OCI-M2 (cell line): ENCODE data around the gene CEP78.
"Not testable (repeated sequence)": the region's sequence is repeated elsewhere in the genome, so short reads cannot be mapped to it uniquely, and the experiment has no call there.

Experiments
- DNase-seq: peaks from one replicate; lab custom pipeline; 2025; ENCODE audit not compliant: unreplicated experiment; lab: John Stamatoyannopoulos, UW

The CEP78 gene

DNA sequence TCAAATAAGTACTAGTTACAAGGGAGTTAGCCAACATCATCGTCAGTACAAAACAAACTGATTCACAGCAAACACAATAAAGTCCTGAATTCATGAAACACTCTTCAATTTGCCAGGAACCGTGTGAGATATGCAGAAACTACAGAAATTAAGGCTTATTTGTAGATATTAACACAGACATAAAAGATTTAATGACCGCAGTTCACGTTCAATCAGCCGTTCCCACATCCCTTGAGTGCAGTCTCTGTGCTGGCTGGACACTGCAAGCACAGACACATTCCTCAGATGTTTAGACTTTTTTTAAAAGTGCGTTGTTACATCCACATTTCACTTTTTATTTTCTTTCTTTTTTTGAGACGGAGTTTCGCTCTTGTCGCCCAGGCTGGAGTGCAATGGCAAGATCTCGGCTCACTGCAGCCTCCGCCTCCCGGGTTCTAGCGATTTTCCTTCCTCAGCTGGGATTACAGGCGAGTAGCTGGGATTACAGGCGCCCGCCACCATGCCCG, 566 bp upstream of the CEP78 start:
- DNase-seq, result no peak

DNA sequence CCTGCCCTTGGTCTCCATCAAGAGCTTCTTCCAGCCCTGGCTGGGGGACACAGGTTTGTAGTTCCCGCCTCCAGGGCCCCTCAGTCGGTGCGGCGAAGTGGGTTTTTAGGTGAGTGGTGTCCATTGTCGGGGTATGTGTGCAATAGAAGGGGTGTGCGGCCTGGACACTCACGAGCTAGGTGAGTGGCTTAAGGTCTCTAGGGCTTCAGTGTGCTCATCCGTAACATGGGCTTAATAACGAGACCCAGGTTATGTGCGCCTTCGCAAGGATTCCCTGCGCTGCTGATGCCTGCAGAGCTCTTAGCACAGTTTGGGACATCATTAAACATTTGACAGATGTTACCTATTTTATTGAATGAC, 656 bp downstream of the CEP78 start:
- DNase-seq, result no peak

DNA sequence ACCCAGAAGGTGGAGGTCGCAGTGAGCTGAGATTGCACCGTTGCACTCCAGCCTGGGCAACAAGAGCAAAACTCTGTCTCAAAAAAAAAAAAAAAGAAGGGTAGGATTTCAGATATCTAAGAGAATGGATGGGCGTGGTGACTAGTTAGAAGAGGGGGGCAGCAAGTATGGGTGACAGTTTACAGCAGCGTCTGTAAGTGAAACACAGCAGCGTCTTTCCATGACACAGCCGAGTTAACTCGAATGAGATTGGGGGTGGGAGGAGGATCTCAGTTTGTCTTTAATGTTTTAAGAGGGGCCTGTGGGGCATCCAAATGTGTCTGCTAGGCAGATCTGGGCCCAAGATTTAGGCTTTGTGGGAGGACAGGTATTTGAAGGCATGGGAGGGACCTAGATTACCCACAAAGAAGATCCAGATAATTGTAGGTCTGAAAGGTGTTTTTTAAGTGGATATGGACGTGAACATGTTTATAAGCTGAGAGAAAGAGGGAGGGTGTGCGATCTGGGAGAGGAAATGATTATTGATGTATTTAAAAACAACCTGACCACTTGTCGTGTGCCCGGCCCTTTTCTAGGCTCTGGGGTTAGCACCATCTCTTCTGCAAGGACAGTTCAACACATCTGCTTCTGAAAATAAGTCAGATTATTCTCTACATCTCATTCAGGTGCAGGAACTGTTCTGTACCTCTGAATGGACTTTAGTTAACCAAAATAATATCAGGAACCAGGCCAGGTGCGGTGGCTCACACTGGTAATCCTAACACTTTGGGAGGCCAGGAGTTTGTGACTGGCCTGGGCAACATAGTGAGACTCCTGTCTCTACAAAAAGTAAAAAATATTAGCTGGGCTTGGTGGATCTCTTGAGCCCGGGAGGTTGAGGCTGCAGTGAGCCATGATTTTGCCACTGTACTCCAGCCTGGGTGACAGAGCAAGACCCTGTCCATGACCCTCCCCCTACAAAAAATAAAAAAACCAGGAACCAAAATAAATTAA, 2.5 kb downstream of the CEP78 start:
- no peak for DNase-seq

DNA sequence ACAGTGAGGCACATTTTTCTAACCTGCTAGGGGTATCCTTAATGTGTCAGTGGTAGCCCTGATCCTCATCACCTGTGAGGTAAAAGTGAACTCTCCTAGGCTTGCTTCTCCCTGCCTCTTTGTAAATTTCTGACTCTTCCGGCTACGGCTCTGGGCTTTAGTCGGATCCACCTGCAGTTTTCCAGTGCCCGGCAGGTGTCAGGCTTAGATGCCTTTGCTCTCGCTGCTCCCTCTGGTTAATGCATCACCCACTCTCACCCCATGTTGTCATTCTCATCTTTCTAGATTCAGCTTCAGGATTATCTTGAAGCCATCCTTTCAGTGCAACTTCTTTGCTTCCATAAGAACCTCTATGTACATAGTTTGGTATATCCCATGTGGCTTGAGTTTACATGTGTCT, 3.6 kb downstream of the CEP78 start:
- DNase-seq, result no peak

- DNase-seq, result no peak
Measured at GRCh38 chr9:78242041-78242440, 6.2 kb downstream of the CEP78 start.

- no peak for DNase-seq
Measured at GRCh38 chr9:78243130-78243529, 7.3 kb downstream of the CEP78 start.

GRCh38 chr9:78245401-78245800, 9.5 kb downstream of the CEP78 start:
- DNase-seq, result no peak

DNA sequence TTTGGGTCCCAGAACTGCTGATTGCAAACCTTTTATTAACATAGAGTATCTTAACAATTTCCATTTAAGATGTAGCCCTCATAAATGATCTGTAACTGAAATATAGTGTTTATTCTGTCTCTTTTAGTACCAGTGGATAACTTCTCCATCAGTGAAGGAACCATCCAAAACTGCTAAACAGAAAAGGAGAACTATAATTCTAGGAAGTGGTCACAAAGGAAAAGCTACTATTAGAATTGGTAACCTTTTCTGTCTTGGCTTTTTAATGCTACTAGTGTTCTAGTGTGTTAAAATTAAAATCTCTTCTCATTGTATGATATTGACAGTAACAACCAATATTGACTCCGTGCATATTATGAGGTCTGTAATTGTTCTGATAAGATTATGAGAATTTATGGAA, 12.8 kb downstream of the CEP78 start:
- no peak for DNase-seq

DNA sequence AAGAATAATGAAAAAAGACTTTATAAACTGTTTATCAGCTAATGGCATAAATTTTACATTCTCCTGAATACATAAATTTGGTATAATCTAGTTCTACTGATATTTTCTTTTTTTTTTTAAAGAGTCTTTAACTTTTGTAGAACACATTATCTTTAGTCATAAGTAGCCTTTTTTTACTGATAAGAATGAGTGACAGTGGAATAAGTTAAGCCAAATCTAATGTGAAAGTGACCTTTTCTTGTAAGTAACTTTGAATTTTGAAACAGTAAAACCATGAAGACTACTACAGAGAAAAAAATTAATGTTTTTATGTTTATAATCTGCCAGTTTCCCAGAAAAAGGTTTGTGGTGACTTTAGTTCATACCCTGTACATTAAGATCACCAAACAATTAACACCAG, 13.7 kb downstream of the CEP78 start:
- DNase-seq, result no peak

DNA sequence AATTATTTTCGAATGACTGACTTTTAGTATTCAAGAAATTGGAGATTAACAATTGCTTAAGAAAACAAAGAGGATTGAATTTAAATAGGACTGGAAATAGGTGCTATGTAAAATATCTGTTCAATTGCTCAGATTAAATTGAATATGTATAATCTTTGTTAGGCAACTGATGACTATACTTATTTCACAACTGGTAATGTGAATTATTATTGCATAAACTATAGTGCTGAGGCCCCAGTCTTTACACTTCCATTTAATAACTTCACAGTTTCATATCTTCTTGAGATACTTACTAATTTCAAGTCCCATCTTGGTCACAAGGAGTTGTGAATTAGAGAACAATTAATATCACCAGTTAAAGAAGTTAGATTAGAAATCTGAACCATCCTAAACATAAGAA, 16.7 kb downstream of the CEP78 start:
- no peak for DNase-seq

DNA sequence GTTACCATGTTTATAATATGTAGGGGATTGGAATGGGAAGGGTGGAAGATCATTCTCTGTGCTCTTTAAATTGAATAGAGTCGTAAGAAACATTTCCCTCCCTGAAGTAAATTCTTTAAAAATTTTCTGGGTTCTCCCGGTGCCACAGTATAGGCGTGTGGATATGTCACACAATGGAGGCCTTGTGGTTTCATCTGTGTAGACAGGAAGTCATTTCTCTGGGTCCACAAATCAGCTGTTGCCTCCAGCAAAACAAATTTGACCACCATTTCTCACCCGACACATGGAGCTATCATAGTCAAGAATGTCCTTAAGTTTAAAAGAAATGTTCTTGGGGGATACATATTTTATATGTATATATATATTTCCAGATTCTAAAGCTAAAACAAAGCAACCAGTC, 17.4 kb downstream of the CEP78 start:
- DNase-seq, result no peak

- DNase-seq, result no peak
Measured at GRCh38 chr9:78261403-78262001, 25.6 kb downstream of the CEP78 start.

DNA sequence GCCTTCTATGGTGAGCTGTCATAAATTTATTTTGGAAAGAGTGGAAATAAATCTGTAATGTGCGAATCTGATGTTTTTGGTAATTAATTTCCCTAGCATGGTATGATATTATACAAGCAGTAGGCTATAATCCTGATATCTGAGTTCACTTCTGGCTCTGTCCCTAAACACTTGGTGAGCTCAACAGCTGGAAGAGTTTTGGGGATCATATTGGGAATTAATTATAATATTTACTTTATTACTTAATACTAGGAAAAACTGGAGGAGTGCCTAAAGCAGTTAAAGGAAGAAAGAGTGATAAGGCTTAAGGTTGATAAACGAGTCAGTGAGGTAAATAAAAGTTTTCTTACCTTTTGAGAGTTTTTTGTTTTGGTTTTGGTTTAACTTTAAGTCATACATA, 26.8 kb downstream of the CEP78 start:
- DNase-seq, result no peak

DNA sequence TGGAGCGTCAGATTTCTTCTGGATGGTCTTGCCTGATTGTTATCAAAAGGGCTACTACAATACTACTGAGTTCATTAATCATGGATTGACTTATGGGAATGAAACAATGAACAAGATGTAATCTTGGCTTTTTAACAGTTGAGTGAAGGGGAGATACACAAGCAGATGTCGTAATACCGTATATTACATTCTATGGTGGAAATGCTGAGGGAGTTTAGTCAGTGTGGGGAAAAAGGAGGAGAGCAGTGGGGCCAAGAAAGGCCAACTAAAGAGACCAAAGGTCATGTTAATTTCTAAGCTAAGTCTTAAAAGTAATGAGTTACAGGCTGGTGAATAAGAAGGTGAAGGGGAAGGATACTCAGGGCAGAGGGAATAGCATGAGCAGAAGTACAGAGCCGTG, 32.0 kb downstream of the CEP78 start:
- DNase-seq, result no peak

- no peak for DNase-seq
Measured at GRCh38 chr9:78269784-78270183, 33.9 kb downstream of the CEP78 start.

GRCh38 chr9:78272307-78272706, 36.4 kb downstream of the CEP78 start:
- no peak for DNase-seq

DNA sequence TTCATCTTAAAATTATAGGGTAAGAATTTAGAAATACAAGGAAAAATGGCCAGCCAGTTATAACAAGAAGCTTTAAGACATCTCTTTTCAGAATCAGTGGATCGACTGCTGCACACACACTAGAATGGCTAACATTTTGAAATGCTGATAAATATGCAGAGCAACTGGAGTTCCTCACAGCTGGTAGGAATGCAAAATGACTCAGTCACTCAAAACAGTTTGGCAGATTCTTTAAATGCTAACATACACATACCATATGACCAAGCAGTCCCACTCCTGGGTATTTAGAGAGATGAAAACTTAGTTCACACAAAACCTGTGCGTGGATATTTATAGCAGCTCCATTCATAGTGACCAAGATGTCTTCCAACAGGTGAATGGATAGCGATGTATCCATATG, 37.9 kb downstream of the CEP78 start:
- DNase-seq, result no peak

- no peak for DNase-seq
Measured at GRCh38 chr9:78278177-78278777, 42.4 kb downstream of the CEP78 start.

GRCh38 chr9:78278801-78279200, 42.9 kb downstream of the CEP78 start:
- no peak for DNase-seq

GRCh38 chr9:78280982-78281668, 45.2 kb downstream of the CEP78 start:
- DNase-seq, result no peak

DNA sequence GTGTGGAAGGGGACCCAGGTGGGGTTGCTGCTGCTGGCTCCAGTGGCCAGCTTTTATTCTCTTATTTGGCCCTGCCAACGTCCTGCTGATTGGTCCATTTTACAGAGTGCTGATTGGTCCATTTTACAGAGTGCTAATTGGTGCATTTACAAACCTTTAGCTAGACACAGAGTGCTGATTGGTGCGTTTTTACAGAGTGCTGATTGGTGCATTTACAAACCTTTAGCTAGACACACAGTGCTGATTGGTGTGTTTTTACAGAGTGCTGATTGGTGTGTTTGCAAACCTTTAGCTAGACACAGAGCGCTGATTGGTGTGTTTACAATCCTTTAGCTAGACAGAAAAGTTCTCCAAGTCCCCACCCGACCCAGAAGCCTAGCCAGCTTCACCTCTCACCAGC, 48.3 kb downstream of the CEP78 start:
- not testable (repeated sequence) for DNase-seq
